LNCAP (cell line): ENCODE results near the gene GLI3.

Experiments used
- TF ChIP-seq, protein P1 (sequence below): fragments of 450-650 bp; IDR thresholded peaks from 2 replicates; pipeline ENCODE4 v1.5.1; 2017; ENCODE audit warnings: mild to moderate bottlenecking

The GLI3 gene

DNA sequence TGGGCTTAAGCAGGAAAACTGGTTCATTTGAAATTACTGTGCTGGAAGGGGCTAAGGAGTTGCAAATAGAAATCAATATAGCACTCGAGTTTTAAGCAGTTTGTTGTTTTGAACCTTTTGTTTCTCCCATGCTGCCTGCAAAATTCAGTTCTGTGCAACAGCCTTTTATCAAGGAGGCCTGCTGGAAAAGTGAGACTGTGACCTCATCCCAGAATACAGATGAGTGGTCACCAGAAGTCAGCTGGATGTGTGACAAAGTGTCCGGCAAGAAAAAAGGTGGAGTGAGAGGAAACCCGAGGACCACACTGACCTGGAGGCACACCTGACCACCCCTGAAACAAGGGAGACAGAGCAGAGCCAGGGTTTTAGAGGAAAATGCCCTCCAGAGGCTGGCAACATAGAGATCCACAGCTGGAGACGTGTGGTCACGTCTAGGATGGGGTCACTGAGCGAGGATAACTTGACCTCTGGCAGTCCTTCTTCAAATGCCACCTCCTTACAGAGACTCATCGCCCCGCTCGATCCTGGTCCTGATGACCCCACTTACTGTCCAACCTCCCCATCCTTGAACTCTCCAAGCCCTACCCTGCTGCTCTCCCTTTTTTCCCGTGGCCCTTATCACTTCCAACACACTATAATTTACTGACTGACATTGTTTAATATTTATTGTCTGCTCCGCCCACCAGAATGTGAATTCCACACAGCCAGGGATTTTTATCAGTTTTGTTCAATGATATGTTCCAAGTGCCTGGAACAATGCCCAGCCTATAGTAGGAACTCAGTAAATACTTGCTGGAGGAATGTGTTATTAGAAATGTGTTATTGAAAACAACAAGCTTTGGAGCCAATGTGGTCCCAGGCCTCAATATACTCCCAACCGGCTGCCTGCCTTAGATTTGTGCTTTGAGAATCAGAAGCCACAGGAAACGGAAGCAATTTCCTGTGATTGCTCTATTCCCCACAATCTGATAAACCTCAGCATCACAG, 243.8 kb downstream of the GLI3 start:
- TF ChIP-seq, protein P1, sequence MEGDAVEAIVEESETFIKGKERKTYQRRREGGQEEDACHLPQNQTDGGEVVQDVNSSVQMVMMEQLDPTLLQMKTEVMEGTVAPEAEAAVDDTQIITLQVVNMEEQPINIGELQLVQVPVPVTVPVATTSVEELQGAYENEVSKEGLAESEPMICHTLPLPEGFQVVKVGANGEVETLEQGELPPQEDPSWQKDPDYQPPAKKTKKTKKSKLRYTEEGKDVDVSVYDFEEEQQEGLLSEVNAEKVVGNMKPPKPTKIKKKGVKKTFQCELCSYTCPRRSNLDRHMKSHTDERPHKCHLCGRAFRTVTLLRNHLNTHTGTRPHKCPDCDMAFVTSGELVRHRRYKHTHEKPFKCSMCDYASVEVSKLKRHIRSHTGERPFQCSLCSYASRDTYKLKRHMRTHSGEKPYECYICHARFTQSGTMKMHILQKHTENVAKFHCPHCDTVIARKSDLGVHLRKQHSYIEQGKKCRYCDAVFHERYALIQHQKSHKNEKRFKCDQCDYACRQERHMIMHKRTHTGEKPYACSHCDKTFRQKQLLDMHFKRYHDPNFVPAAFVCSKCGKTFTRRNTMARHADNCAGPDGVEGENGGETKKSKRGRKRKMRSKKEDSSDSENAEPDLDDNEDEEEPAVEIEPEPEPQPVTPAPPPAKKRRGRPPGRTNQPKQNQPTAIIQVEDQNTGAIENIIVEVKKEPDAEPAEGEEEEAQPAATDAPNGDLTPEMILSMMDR, result no peak

DNA sequence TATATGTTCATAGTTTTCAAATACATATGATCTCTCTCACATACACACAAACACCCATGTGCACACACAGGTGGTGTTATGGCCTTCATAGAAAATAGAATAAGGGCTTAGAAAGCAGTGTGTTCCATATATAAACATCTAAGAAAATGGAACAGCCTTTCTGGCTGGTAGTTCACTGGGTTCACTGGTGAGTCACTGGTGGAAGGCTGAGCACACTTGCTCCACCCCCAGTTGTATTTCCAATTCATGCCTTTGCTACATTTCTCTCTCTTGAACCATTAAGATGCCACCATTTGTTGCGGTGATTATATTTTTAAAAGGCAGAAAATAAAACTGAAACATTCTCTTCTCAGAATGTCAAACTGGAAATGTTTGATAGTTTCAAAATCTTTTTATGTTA, 252.1 kb downstream of the GLI3 start:
- TF ChIP-seq, protein P1, result no peak

DNA sequence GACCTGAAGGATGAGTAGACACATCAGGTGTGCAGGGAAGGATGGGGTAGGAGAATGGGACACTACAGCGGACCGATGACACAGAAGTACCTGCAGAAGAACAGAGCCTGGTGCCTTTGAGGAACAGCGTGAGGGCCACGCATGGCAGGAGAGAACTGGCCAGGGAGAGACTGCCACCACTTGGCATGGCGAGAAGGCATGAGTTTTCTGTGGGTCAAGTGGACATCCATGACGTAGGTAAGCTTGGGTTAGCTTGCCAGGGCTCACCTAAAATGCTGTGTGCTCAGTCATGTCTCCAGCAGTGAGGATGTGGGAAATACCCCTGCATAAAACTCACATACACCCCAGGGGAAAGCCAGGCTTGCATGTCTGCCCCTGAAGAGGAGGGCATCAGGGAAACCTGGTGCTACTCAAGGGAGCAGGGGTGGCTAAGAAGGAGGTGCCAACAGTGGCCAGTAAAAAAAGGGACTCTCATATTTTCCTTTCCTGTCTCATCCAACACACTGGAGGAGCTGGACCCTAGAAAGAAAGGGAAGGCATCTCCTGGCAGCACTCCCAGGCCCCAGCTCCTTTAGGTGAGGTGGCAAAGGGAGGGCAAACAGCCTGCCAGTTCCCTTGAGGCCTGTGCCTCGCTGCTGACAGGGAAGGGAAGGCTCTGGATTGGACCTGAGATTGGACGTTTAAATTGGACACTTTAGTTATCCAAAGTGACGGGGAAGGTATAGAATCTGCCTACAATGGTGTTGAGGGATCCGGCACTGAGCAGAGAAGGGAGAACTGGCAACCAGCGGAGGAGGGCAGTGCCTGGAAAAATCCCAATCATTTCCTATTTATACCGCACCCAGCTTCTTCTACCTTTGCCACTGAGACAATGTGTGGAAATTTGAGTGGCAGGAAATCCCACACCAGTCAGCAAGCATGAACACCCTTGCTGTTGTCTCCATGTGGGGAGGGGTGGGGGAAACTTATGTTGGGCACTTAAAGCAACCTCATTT, 255.7 kb downstream of the GLI3 start:
- TF ChIP-seq, protein P1, result no peak

DNA sequence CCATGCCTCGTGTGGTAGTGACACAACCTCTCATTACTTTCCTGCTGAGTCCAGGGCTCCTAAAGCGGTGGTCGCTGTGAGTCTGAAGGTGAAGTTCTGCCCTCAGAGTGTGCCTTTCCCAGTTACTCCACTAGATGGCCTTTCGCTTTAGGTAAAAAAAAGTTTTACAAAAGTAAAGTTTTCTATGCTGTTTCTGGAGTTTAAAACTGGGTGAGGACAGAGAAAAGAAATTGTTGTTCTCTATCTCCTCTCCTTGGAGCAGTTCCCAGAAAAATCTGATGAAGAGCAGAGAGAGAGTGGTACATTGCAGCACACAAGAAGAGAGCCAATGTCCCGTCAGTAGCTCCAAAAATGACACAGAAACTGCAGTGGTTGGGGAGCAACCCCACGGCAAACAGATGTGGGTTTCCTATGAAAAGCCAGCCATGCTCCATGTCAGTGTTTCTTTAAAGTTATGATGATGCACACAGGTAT, 257.1 kb downstream of the GLI3 start:
- TF ChIP-seq, protein P1, result peak; percentile 85

DNA sequence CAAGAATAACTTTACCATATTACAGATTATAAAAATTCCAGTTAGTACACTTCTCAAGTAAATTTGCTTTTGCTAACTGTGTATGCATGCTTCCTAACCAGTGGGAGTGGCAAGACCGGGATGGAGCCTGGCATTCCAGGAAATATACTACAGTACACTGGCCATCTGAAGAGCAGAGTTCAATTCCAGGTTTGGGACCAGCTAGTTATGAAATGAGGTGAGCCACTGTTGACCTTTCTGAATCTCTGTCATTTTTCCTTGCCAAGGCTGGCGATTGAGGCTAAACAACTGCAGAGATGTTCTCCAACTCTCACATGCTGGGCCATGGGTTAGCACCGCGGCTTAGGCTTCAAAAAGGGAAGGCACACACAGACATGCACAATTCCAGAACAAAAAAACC, 258.2 kb downstream of the GLI3 start:
- TF ChIP-seq, protein P1, result no peak

DNA sequence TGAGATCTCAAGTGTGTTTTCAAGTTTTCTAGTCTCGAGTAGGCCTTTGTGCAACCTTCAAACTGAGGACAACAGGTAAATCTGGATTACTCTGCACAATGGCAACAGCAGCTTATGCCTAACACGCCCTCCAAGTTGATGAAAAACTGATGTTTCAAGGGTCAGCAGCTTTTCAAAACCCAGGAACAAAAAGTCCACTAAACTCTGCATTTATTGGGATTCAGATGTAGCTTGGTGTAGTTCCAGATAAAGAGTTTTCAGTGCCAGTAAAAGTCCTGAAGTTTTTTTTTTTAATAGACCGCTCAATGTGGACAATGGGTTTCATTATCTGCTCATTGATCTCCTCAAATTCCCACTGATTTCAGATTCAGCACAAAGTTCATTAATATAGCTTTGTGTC, 259.3 kb downstream of the GLI3 start:
- TF ChIP-seq, protein P1, result no peak

DNA sequence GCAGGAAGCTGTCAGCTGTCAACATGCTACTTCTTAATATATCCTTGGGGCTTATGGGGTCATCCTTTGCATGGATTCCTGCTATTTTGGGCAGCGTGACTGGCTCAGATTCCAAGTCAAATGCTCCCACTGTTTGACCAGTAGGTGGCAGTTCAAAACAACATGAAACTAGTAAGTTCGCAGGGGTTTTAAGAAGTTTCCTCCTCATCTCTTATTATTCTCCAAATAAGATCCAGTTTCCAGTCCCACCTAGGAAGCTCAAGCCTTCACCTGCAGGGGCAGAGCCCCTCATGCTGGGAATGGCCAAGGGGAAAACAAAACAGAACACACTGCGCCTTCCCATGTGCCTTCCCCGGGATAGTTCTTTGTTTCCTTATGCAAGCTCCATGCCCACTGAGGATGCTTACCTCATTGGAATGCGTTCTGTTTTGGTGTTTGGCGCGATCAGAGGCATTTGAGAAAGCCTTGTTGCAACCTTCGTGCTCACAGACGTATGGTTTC, 259.8 kb downstream of the GLI3 start:
- TF ChIP-seq, protein P1, result peak; percentile 82
